OCI-LY1 (cell line): ENCODE measurements around the gene ABHD1.

Source experiments
- H2AFZ ChIP-seq: fragments of 200-600 bp; sonication (generic), shearing (Covaris generic); 2 replicates; pipeline ENCODE4 v1.6.0; 2014; ENCODE audit warnings: antibody characterized with exemption, mild to moderate bottlenecking, low read length
- H3F3A ChIP-seq: fragments of 200-600 bp; sonication (generic), shearing (Covaris generic); 2 replicates; pipeline ENCODE4 v1.6.0; 2014; ENCODE audit warnings: mild to moderate bottlenecking, antibody characterized with exemption, low read length, moderate library complexity; ENCODE audit not compliant: insufficient read depth
- H3K27ac ChIP-seq: fragments of 200-600 bp; sonication (generic); 2 replicates; pipeline ENCODE4 v1.5.1; 2014; ENCODE audit warnings: low read length, mixed run types, mild to moderate bottlenecking, low read depth; ENCODE audit not compliant: poor library complexity, severe bottlenecking
- H3K27me3 ChIP-seq: fragments of 200-600 bp; sonication (generic); 2 replicates; pipeline ENCODE4 v1.6.0; 2014; ENCODE audit warnings: antibody characterized with exemption, mild to moderate bottlenecking, low read length, moderate library complexity; ENCODE audit not compliant: insufficient read depth
- H3K36me3 ChIP-seq: fragments of 200-600 bp; sonication (generic); 2 replicates; pipeline ENCODE4 v1.6.1; 2014; ENCODE audit warnings: mild to moderate bottlenecking, antibody characterized with exemption, low read length, moderate library complexity, mixed read lengths; ENCODE audit not compliant: insufficient read depth
- H3K4me1 ChIP-seq: fragments of 200-600 bp; sonication (generic); 2 replicates; pipeline ENCODE4 v1.5.1; 2014; ENCODE audit warnings: mild to moderate bottlenecking, low read length, moderate library complexity; ENCODE audit not compliant: insufficient read depth, severe bottlenecking
- H3K4me2 ChIP-seq: fragments of 200-600 bp; sonication (generic), shearing (Covaris generic); 2 replicates; pipeline ENCODE4 v1.6.1; 2014; ENCODE audit warnings: low read length
- H3K4me3 ChIP-seq: fragments of 200-600 bp; sonication (generic); 2 replicates; pipeline ENCODE4 v1.5.1; 2014; ENCODE audit warnings: low read length, low read depth, mild to moderate bottlenecking, mixed read lengths; ENCODE audit not compliant: poor library complexity, severe bottlenecking
- H3K79me2 ChIP-seq: fragments of 200-600 bp; shearing (Covaris generic); 2 replicates; pipeline ENCODE4 v1.6.1; 2016; ENCODE audit warnings: mixed run types, low read length, mixed read lengths; ENCODE audit not compliant: insufficient read depth
- H3K9ac ChIP-seq: fragments of 200-600 bp; sonication (generic), shearing (Covaris generic); 2 replicates; pipeline ENCODE4 v1.6.1; 2014; ENCODE audit warnings: mild to moderate bottlenecking, low read length, mixed read lengths
- H3K9me2 ChIP-seq: fragments of 200-600 bp; sonication (generic), shearing (Covaris generic); 2 replicates; pipeline ENCODE4 v1.6.1; 2014; ENCODE audit warnings: low read depth, mild to moderate bottlenecking, low read length, mixed read lengths
- H3K9me3 ChIP-seq: fragments of 200-600 bp; shearing (Covaris generic); 2 replicates; pipeline ENCODE4 v1.6.1; 2014; ENCODE audit warnings: low read length, mixed read lengths
- H4K20me1 ChIP-seq: fragments of 200-600 bp; sonication (generic), shearing (Covaris generic); 2 replicates; pipeline ENCODE4 v1.6.0; 2016; ENCODE audit warnings: mild to moderate bottlenecking, low read length; ENCODE audit not compliant: insufficient read depth
- CTCF ChIP-seq: fragments of 200-600 bp; sonication (generic), shearing (Covaris generic); IDR thresholded peaks from 2 replicates; pipeline ENCODE4 v1.5.1; 2017; ENCODE audit warnings: mild to moderate bottlenecking, antibody characterized with exemption, low read length, moderate library complexity, mixed read lengths
- EZH2 ChIP-seq: fragments of 200-600 bp; sonication (generic), shearing (Covaris generic); IDR thresholded peaks from 2 replicates; pipeline ENCODE4 v1.8.0; 2017; ENCODE audit warnings: borderline replicate concordance, mixed run types, mild to moderate bottlenecking, antibody characterized with exemption, low read length, moderate library complexity, mixed read lengths

The ABHD1 gene

DNA sequence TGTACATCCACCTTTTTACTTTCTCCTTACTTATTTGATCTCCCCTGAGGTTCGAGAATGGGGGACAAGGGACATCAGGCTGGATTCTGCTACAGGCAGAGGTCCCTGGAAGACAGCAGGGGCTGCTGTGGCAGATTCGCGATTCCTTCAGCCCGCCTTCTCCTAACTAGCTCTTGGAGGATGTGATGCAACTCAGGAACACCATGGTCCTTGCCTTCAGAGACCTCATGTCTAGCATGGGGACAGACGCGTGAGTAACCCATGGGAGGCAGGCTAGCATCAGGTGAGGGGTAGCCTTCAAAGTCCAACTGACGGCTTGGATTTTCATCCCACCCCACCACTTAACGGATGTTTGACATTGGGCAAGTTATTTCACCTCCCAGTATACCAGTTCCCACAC is 24.3 kb downstream of the ABHD1 start:
- no peaks in the 10 kb centered on the region for H3K9me3 ChIP-seq

GRCh38 chr2:27148801-27149439 is 25.3 kb downstream of the ABHD1 start, which contains the start of gene TCF23:
TSS of gene TCF23 (plus strand) at chr2:27149004. CDS start at chr2:27149134, 130 bp downstream.
- Histone ChIP-seq H3K9me3 (no peaks in the 10 kb centered on the region), H3K4me3 (no peak within 1 kb of the TSS), H3K4me2 (no peak within 1 kb of the TSS), H3K9me2 (no peaks in the 10 kb centered on the region), H3K4me1 (no peaks in the 10 kb centered on the region), H3K79me2 (no peaks in the 10 kb centered on the region), H3K27ac (no peak within 1 kb of the TSS), H3K36me3 (no peaks in the 10 kb centered on the region), H3K9ac (no peak within 1 kb of the TSS), H3F3A (no peaks in the 10 kb centered on the region), H4K20me1 (no peaks in the 10 kb centered on the region), H3K27me3 (peaks cover 6% of the 10 kb centered on the region; the same call in 1 of the 2 replicates), H2AFZ (no peak within 1 kb of the TSS)
- TF ChIP-seq CTCF: no peak
- TF ChIP-seq EZH2: no peak

More for the DNA sequence above, 24.3 kb downstream of the ABHD1 start:
- Histone ChIP-seq H3K4me3 (no peak overlapping the region), H3K27me3 (peaks cover 13% of the 10 kb centered on the region), H3K9ac (no peak overlapping the region), H3K9me2 (no peaks in the 10 kb centered on the region), H4K20me1 (no peaks in the 10 kb centered on the region), H3F3A (no peaks in the 10 kb centered on the region), H3K36me3 (no peaks in the 10 kb centered on the region; the same call in 1 of the 2 replicates), H2AFZ (no peak overlapping the region), H3K4me1 (no peaks in the 10 kb centered on the region), H3K79me2 (no peaks in the 10 kb centered on the region), H3K27ac (no peak overlapping the region), H3K4me2 (no peak overlapping the region)
- TF ChIP-seq CTCF (no peak), EZH2 (no peak)

DNA sequence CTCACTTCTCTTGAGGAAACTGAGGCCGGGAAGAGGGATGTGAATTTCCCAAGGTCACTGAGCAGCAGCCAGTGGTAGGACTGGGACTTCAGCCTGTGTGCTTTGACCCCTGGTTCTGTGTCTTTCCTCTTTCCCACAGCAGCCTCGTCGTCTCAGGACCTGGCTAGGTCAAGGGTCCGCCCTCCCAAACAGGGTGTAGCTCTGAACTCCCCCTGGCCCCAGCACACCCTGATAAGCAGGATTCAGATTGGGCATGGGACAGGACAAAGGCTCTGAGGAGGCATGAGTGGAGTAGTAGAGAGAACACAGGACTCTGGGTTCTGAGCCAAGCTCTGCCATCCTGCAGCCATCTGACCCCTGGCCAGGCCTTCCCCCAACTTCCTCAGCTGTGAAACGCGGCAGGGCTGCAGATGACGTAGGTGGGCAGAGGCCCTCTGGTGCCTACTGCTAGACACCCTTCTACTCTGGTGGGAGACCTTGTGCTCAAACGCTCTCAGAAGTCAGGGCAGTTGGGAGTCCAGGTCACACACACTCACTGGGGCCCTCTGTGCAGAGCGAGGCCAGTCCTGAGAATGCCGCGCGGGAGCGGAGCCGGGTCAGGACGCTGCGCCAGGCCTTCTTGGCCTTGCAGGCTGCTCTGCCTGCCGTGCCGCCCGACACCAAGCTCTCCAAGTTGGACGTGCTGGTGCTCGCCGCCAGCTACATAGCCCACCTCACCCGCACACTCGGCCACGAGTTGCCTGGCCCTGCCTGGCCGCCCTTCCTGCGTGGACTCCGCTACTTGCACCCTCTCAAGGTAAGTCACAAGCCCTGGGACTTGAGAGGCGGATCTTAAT is 26.2 kb downstream of the ABHD1 start:
- no peak overlapping the region for H3K9ac ChIP-seq
- no peaks in the 10 kb centered on the region for H3K9me3 ChIP-seq
- H4K20me1 ChIP-seq: no peaks in the 10 kb centered on the region
- H3K79me2 ChIP-seq: no peaks in the 10 kb centered on the region
- H3K4me3 ChIP-seq: no peak overlapping the region
- peaks cover 6% of the 10 kb centered on the region; the same call in 1 of the 2 replicates for H3K27me3 ChIP-seq
- H2AFZ ChIP-seq: no peak overlapping the region
- no peaks in the 10 kb centered on the region for H3F3A ChIP-seq
- H3K9me2 ChIP-seq: no peaks in the 10 kb centered on the region
- H3K4me2 ChIP-seq: no peak overlapping the region
- no peak overlapping the region for H3K27ac ChIP-seq
- H3K36me3 ChIP-seq: no peaks in the 10 kb centered on the region
- no peaks in the 10 kb centered on the region for H3K4me1 ChIP-seq
- no peak for TF ChIP-seq EZH2
- no peak for TF ChIP-seq CTCF
